Transverse colon (tissue), 4 donors: ENCODE results near the gene C10orf71. TPM values are rescaled to one million over a fixed set of nuclear protein-coding genes. Genes with fewer than 3 reads are reported as not detected.

Experiments used
- DNase-seq: peaks from one replicate; pipeline ENCODE4 v3.0.0-alpha.2; 2019
- H3K27ac ChIP-seq, 4 donors: fragments of 200-600 bp; sonication (generic); 2 replicates each; pipeline ENCODE4 v1.5.1; 2016 to 2018; ENCODE audit warnings: inconsistent platforms in 4 of 4
- H3K27me3 ChIP-seq: fragments of 200-600 bp; sonication (generic); 2 replicates; pipeline ENCODE4 v1.5.1; 2017; ENCODE audit warnings: inconsistent platforms
- H3K36me3 ChIP-seq, 4 donors: fragments of 200-600 bp; sonication (generic); 2 replicates each; pipeline ENCODE4 v1.5.1; 2017 to 2019; ENCODE audit warnings: inconsistent platforms in 4 of 4
- H3K4me1 ChIP-seq, 4 donors: fragments of 200-600 bp; sonication (generic); 2 replicates each; pipeline ENCODE4 v1.5.1; 2017 to 2020; ENCODE audit warnings: inconsistent platforms in 4 of 4
- H3K4me3 ChIP-seq, 4 donors: fragments of 200-600 bp; sonication (generic); 1 replicate in 1 of 4; 2 replicates in 3 of 4; pipeline versions ENCODE4 v1.5.1 to v1.6.1; 2017 to 2019; ENCODE audit warnings: inconsistent platforms in 4 of 4
- H3K9me3 ChIP-seq, 2 donors: fragments of 200-600 bp; sonication (generic); 2 replicates each; pipeline ENCODE4 v1.5.1; 2017 to 2019; ENCODE audit warnings: inconsistent platforms in 2 of 2
- EP300 ChIP-seq: sonication (generic); formaldehyde crosslinking; IDR thresholded peaks from one replicate; pipeline ENCODE4 v1.6.1; 2017; ENCODE audit warnings: antibody characterized with exemption, low read depth
- POLR2A ChIP-seq: fragments of 450-650 bp; IDR thresholded peaks from one replicate; pipeline ENCODE4 v1.6.1; 2016; ENCODE audit warnings: antibody characterized with exemption, mild to moderate bottlenecking, moderate library complexity
- POLR2AphosphoS5 ChIP-seq, 3 donors: sonication (generic); formaldehyde crosslinking; IDR thresholded peaks; one replicate each; pipeline ENCODE4 v1.6.1; 2016; ENCODE audit warnings: antibody characterized with exemption in 3 of 3
- WGBS, 2 donors: methylation state at CpG; one replicate each; pipeline ENCODE4 v1.1.5; 2018; ENCODE audit warnings: low coverage in 1 of 2; 5-methylcytosine and 5-hydroxymethylcytosine counted together
- in situ Hi-C, 4 donors: fragments of 200-750 bp; cut with MboI; loops; one replicate each; pipeline versions ENCODE4 v1.15.0 to v1.15.1; 2017; ENCODE audit warnings: low sequenced_read_pairs in 3 of 4, low pct_ligation_motif_present in 1 of 4, low pct_unique_long_range_greater_than_20kb in 1 of 4
- intact Hi-C: fragments of 100-400 bp; cut with DNase I; formaldehyde crosslinking; loops from one replicate; pipeline ENCODE4 v1.15.1; 2023; ENCODE audit warnings: low total_unique reads
- total RNA-seq, 4 donors: library from RNA; depleted of rRNA; stranded (reverse); fragments of >200 nt; gene quantifications; one replicate each; pipeline ENCODE4 v1.1.0, GENCODE V29; 2016
- TF ChIP-seq, protein P1 (sequence below), 5 experiments: fragments of 200-600 bp in 3 of 5; fragments of 450-650 bp in 2 of 5; sonication (generic) in 3 of 5; IDR thresholded peaks; 1 replicate in 2 of 5; 2 replicates in 3 of 5; pipeline ENCODE4 v1.5.1; 2016 to 2017; ENCODE audit warnings: antibody characterized with exemption in 5 of 5, inconsistent platforms in 3 of 5, mild to moderate bottlenecking in 2 of 5, moderate library complexity in 1 of 5

The C10orf71 gene
- total RNA-seq, 4 donors from 2014 or later, result under 0.01 TPM; not detected in 3

DNA sequence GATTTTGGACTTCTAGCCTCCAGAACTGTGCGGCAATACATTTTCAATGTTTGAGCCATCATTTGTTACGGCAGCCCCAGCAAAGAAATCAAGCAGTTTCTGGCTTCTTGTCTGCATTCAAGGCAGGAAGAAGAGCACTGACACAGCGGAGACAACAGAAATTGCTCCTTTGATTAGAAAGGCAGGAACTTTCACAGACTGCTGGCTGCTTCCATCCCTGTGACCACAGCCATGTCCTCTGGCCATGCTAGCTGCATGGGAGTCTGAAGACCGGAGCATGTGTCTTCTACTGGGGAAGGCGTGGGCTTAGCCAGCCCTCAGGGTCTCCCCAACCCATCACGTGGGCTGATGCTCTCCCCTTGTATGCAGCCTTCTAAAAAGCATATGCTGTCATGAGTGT, 19.1 kb downstream of the C10orf71 start:
- H3K27me3 ChIP-seq, result no peaks in the 10 kb centered on the region
- no peak for DNase-seq
- no peaks in the 10 kb centered on the region for H3K9me3 ChIP-seq
- H3K4me3 ChIP-seq, result no peak overlapping the region
- no peaks in the 10 kb centered on the region for H3K4me1 ChIP-seq
- TF ChIP-seq, protein P1, sequence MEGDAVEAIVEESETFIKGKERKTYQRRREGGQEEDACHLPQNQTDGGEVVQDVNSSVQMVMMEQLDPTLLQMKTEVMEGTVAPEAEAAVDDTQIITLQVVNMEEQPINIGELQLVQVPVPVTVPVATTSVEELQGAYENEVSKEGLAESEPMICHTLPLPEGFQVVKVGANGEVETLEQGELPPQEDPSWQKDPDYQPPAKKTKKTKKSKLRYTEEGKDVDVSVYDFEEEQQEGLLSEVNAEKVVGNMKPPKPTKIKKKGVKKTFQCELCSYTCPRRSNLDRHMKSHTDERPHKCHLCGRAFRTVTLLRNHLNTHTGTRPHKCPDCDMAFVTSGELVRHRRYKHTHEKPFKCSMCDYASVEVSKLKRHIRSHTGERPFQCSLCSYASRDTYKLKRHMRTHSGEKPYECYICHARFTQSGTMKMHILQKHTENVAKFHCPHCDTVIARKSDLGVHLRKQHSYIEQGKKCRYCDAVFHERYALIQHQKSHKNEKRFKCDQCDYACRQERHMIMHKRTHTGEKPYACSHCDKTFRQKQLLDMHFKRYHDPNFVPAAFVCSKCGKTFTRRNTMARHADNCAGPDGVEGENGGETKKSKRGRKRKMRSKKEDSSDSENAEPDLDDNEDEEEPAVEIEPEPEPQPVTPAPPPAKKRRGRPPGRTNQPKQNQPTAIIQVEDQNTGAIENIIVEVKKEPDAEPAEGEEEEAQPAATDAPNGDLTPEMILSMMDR (IDR thresholded peaks at IDR 0.05), result no peak
- no peak for TF ChIP-seq EP300
- intact Hi-C loops (no loop called here), in situ Hi-C loops (no loop called here)
- WGBS, 2 donors, result 94 to 100% methylated on average over 3 to 6 of the region's 6 CpGs
- H3K27ac ChIP-seq, result no peak overlapping the region
- no peaks in the 10 kb centered on the region for H3K36me3 ChIP-seq

DNA sequence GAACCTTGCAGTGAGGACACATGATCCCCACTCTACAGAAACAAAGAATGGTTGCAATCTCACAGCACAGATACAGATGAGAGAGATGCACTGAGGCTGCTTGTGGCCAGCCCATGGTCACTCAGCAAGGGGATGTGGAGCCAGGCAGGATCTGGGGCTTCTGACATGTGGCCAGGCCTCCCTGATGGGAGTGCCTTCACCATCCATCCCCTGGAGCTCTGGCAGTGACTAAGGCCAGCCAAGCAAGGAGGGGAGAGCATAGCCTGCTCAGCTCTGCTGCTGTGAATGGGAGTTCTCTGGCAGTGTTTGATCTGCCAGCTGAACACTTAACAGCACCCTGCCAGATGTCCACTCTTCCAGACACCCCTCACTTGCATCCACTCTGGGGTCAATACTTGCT, 19.8 kb downstream of the C10orf71 start:
- Histone ChIP-seq H3K4me1 (no peaks in the 10 kb centered on the region), H3K9me3 (no peaks in the 10 kb centered on the region), H3K27me3 (no peaks in the 10 kb centered on the region), H3K4me3 (no peak overlapping the region), H3K36me3 (no peaks in the 10 kb centered on the region), H3K27ac (no peak overlapping the region)
- in situ Hi-C loops, result no loop called here
- no peak for TF ChIP-seq POLR2AphosphoS5 (IDR thresholded peaks at IDR 0.05)
- no peak for TF ChIP-seq POLR2A
- TF ChIP-seq, protein P1 (IDR thresholded peaks at IDR 0.05), result no peak
- TF ChIP-seq EP300, result no peak
- no peak for DNase-seq
- intact Hi-C loops, result no loop called here

DNA sequence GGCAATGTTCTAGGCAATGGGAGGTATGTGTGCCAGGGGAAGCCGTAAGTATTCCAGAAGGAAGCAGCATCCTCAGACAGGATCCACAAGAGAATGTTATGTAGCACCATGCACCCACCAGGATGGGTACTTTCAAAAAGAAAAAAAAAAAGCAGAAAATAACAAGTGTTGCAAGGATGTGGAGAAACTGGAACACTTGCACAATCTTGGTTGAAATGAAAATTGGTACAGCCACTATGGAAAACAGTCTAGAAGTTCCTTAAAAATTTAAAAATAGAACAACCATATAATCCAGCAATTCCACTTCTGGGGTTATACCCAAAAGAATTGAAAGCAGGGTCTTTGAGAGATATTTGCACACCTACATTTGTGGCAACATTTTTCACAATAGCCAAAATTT, 20.2 kb downstream of the C10orf71 start:
- H3K4me3 ChIP-seq, result no peak overlapping the region
- WGBS, 2 donors, result 75 to 92% methylated on average over 1 of the region's 1 CpG
- H3K4me1 ChIP-seq, result no peaks in the 10 kb centered on the region
- TF ChIP-seq POLR2AphosphoS5 (IDR thresholded peaks at IDR 0.05) (no peak), EP300 (no peak), POLR2A (no peak)
- TF ChIP-seq, protein P1 (IDR thresholded peaks at IDR 0.05), result no peak
- intact Hi-C loops (no loop called here), in situ Hi-C loops (no loop called here)
- no peak for DNase-seq
- no peaks in the 10 kb centered on the region for H3K27me3 ChIP-seq
- H3K36me3 ChIP-seq, result no peaks in the 10 kb centered on the region
- H3K9me3 ChIP-seq, result no peaks in the 10 kb centered on the region
- H3K27ac ChIP-seq, result no peak overlapping the region

DNA sequence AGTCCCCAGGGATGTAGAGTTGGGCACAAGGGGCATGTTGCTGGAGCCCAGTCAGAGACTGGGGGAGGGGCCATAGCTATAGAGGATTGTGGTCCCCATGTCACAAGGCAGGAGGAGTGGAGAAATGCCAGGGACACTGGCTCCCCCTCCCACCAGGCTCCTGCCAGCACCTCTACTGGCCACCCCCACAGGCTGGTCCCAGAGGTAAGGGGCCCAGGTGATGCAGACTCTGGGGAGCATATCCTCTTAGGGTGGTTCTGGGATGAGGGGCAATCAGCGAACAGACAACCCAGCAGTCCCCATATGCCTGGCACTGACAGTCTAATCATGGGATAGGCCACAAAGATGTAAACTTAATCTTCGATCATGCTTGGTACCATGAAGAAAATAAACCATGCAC, 21.2 kb downstream of the C10orf71 start:
- WGBS, 2 donors, result 76% methylated on average over 1 of the region's 2 CpGs; no CpG with 5 or more reads in 1 of the 2 donors
- no peaks in the 10 kb centered on the region for H3K36me3 ChIP-seq
- no peaks in the 10 kb centered on the region for H3K27me3 ChIP-seq
- in situ Hi-C loops, result no loop called here
- no peaks in the 10 kb centered on the region for H3K9me3 ChIP-seq
- intact Hi-C loops, result no loop called here
- no peak overlapping the region for H3K4me3 ChIP-seq
- DNase-seq, result no peak
- H3K4me1 ChIP-seq, result no peaks in the 10 kb centered on the region
- H3K27ac ChIP-seq, result no peak overlapping the region
- TF ChIP-seq POLR2A (no peak), POLR2AphosphoS5 (IDR thresholded peaks at IDR 0.05) (no peak), EP300 (no peak)

DNA sequence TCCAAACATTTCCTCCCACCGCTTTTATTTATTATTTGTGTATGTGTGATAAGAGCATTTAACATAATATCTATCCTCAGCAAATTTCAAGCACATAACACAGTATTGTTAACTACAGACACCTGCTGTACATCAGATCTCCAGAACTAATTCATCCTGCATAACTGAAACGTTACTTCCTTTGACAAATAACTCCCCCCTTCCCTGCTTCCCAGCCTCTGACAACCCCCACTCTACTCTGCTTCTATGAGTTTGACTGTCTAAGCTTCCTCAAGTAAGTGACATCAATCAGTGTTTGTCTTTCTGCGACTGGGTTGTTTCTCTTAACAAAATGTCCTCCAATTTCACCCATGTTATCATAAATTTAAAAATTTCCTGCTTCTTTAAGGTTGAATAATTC, 22.1 kb downstream of the C10orf71 start:
- in situ Hi-C loops, result no loop called here
- Histone ChIP-seq H3K4me3 (no peak overlapping the region), H3K27ac (no peak overlapping the region), H3K36me3 (no peaks in the 10 kb centered on the region), H3K4me1 (no peaks in the 10 kb centered on the region), H3K9me3 (no peaks in the 10 kb centered on the region), H3K27me3 (no peaks in the 10 kb centered on the region)
- intact Hi-C loops, result no loop called here
- TF ChIP-seq POLR2AphosphoS5 (IDR thresholded peaks at IDR 0.05), result no peak
- DNase-seq, result no peak
- 57% methylated on average over 3 of the region's 3 CpGs for WGBS, 2 donors
